PC-3 (cell line): ENCODE data around the gene EXOC4.

Experiments
- EZH2 ChIP-seq: fragments of 300-600 bp; sonication (generic); IDR thresholded peaks from one replicate; pipeline ENCODE4 v1.6.1; 2017; ENCODE audit warnings: antibody characterized with exemption, mild to moderate bottlenecking, low read length; ENCODE audit not compliant: unreplicated experiment
- EZH2phosphoT487 ChIP-seq: fragments of 300-600 bp; sonication (generic); IDR thresholded peaks from 2 replicates; pipeline ENCODE4 v1.6.1; 2018; ENCODE audit warnings: mild to moderate bottlenecking, antibody characterized with exemption, low read length, borderline replicate concordance

GRCh38 chr7:133827707-133828623 is 575.1 kb downstream of the EXOC4 start:
- TF ChIP-seq EZH2 (no peak), EZH2phosphoT487 (no peak)
